ENCODE results near the gene NDE1.

NDE1 gene

DNA sequence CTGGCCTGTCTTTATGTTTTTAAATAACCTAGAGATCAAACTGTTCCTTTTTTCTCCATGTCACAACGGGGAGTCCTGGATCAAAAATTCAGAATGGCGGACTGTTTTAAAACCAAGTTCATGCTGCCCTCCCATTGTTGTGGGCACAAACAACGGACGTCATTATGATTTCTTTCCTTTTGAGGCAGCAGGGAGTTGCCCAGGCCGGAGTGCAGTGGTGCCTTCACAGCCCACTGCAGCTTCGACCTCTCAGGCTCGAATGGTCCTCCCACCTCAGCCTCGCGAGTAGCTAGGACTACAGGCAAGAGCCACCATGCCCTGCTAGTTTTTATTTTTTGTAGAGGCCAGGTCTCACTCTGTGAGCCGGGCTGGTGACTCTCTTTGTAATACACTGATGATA lies 26.5 kb downstream of the NDE1 start:
- no peak overlapping the region for H3K4me3 ChIP-seq (ENCODE audit: low read depth, low read length)
- TF ChIP-seq, protein P1, sequence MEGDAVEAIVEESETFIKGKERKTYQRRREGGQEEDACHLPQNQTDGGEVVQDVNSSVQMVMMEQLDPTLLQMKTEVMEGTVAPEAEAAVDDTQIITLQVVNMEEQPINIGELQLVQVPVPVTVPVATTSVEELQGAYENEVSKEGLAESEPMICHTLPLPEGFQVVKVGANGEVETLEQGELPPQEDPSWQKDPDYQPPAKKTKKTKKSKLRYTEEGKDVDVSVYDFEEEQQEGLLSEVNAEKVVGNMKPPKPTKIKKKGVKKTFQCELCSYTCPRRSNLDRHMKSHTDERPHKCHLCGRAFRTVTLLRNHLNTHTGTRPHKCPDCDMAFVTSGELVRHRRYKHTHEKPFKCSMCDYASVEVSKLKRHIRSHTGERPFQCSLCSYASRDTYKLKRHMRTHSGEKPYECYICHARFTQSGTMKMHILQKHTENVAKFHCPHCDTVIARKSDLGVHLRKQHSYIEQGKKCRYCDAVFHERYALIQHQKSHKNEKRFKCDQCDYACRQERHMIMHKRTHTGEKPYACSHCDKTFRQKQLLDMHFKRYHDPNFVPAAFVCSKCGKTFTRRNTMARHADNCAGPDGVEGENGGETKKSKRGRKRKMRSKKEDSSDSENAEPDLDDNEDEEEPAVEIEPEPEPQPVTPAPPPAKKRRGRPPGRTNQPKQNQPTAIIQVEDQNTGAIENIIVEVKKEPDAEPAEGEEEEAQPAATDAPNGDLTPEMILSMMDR (IDR thresholded peaks at IDR 0.05; ENCODE audit: low read depth, low read length): no peak
- DNase-seq (ENCODE audit: low read depth, low spot score): no peak
- in situ Hi-C loops (cut with HindIII; ENCODE audit: low sequenced_read_pairs): no loop called here

DNA sequence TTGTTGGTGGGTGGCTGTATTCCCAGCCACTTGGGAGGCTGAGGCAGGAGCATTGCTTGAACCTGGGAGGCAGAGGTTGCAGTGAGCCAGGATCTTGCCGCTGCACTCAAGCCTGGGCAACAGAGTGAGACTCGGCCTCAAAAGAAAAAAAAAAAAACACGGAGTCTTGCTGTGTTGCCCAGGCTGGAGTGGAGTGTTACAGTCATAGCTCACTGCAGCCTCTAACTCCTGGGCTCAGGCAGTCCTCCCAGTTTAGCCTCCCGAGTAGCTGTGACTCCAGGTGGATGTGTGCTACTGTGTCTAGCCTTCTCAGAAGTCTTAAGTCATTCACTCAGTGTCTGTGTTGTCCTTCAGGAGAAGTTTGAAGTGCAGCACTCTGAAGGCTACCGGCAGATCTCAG lies 27.4 kb downstream of the NDE1 start:
- in situ Hi-C loops (cut with HindIII; ENCODE audit: low sequenced_read_pairs): no loop called here
- H3K4me3 ChIP-seq (ENCODE audit: low read depth, low read length): no peak overlapping the region
- no peak for DNase-seq (ENCODE audit: low read depth, low spot score)
- TF ChIP-seq, protein P1 (IDR thresholded peaks at IDR 0.05; ENCODE audit: low read depth, low read length): no peak

DNA sequence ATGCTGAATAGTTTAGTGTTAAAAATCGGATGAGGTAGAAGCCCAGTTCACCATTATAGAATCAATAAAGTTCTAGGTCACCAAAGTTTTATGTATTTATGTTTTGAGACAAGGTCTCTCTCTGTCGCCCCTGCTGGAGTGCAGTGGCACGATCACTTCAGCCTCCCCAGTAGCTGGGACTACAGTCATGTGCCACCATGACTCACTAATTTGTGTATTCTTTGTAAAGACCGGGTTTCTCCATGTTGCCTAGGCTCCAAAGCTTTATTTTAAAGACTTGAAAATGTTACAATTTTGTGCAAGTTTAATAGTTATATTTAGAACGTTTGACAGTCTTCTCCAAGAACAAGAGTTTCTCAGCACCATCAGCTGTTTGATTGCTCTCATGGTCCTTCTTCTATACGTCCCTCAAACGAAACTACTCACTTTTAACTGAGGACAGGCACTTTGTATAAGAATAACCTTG lies 32.1 kb downstream of the NDE1 start:
- TF ChIP-seq, protein P1 (IDR thresholded peaks at IDR 0.05; ENCODE audit: low read depth, low read length): peak; percentile 69
- in situ Hi-C loops (cut with HindIII; ENCODE audit: low sequenced_read_pairs): no loop called here
- DNase-seq (ENCODE audit: low read depth, low spot score): peak; percentile 79
- H3K4me3 ChIP-seq (ENCODE audit: low read depth, low read length): no peak overlapping the region

DNA sequence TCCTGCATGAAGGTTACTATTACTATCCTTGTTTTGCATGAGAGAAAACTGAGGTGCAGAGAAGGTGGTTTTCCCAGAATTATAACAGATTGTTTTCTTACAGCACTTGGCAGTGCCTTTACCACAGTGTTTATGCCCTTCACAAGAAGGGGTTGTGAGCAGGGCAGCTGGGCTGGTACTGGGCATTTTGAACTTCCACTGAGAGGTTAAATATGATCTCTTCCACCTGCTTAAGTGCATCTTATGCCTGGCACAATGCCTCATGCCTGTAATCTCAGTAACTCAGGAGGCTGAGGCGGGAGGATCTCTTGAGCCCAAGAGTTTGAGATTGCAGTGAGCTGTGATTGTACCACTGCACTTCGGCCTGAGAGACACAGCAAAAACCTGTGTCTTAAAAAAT lies 36.2 kb downstream of the NDE1 start:
- H3K4me3 ChIP-seq (ENCODE audit: low read depth, low read length): no peak overlapping the region
- in situ Hi-C loops (cut with HindIII; ENCODE audit: low sequenced_read_pairs): no loop called here
- no peak for DNase-seq (ENCODE audit: low read depth, low spot score)
- TF ChIP-seq, protein P1 (IDR thresholded peaks at IDR 0.05; ENCODE audit: low read depth, low read length): no peak

DNA sequence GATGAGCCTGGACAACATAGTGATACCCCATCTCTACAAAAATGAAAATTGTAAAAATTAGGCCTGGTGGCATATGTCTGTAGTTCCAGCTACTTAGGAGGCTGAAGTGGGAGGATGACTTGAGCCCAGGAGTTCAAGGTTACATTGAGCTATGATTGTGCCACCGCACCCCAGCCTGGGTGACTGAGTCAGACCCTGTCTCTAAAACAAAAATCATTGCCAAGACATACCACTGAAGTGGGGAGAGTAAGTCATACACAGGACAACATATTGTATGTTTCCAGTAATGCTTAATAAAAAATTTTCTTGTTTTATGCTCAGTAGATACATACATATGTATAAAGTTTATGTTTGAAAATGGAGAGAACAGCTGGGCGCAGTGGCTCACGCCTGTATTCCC lies 39.2 kb downstream of the NDE1 start:
- DNase-seq (ENCODE audit: low read depth, low spot score): peak; percentile 8
- H3K4me3 ChIP-seq (ENCODE audit: low read depth, low read length): no peak overlapping the region
- in situ Hi-C loops (cut with HindIII; ENCODE audit: low sequenced_read_pairs): no loop called here
- TF ChIP-seq, protein P1 (IDR thresholded peaks at IDR 0.05; ENCODE audit: low read depth, low read length): no peak

DNA sequence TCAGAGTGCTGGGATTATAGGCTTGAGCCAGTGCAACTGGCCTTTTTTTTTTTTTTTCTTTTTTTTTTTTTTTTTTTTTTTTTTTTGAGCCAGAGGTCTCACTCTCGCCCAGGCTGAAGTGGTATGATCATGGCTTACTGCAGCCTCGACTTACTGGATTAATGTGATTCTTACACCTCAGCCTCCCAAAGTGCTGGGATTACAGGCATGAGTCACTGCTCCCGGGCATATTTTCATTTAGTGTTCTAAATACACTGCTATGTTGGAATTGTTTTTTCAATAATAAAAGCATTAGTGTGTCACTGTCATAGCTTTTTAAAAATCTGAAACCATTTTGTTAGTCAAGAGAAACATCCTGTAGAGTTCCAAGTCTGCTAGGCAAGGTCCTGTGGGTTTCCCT lies 40.3 kb downstream of the NDE1 start:
- DNase-seq (ENCODE audit: low read depth, low spot score): peak; percentile 56
- in situ Hi-C loops (cut with HindIII; ENCODE audit: low sequenced_read_pairs): no loop called here

More for the DNA sequence above, 40.3 kb downstream of the NDE1 start:
- no peak overlapping the region for H3K4me3 ChIP-seq (ENCODE audit: low read depth, low read length)
- TF ChIP-seq, protein P1 (IDR thresholded peaks at IDR 0.05; ENCODE audit: low read depth, low read length): no peak
